Measurements from ENCODE around the gene TMEM204. TPM values are rescaled to one million over a fixed set of nuclear protein-coding genes. Genes with fewer than 3 reads are reported as not detected.

The TMEM204 gene
- total and polyA plus RNA-seq, 2 donors (not counting 1 experiment from before 2014, with no cell fraction given) = 0.27 to 2.7 TPM

GRCh38 chr16:1580956-1581355, 47.5 kb downstream of the TMEM204 start:
- intact Hi-C loops (cut with micrococcal nuclease) = no loop called here
- Mint-ChIP-seq H3K27ac (no peak overlapping the region), H3K4me3 (no peak overlapping the region), H3K4me1 (no peaks in the 10 kb centered on the region), H3K9me3 (ENCODE audit: insufficient read depth) (no peaks in the 10 kb centered on the region), H3K27me3 (no peaks in the 10 kb centered on the region)
- Histone ChIP-seq H3K27ac (ENCODE audit: low read length in 2 of 2) (no peak overlapping the region), H3K4me3 (ENCODE audit: control extremely low read depth in 1 of 5, extremely low read depth in 1 of 5, insufficient read depth in 1 of 5, low read depth in 2 of 5, low read length in 4 of 5) (no peak overlapping the region), H2AFZ (ENCODE audit: insufficient read depth, low read depth, low read length, poor library complexity, severe bottlenecking) (no peak overlapping the region), H3K9ac (ENCODE audit: low read length) (no peak overlapping the region), H3K27me3 (replicated peaks in 1 of 4; ENCODE audit: control extremely low read depth in 1 of 4, control insufficient read depth in 3 of 4, insufficient read depth in 4 of 4, low read length in 3 of 4) (no peaks in the 10 kb centered on the region), H3K36me3 (replicated peaks in 1 of 2; ENCODE audit: control extremely low read depth in 1 of 2, control insufficient read depth in 1 of 2, extremely low read depth in 1 of 2, insufficient read depth in 2 of 2, low read length in 1 of 2) (no peaks in the 10 kb centered on the region), H3K79me2 (ENCODE audit: control insufficient read depth, insufficient read depth, low read length) (no peaks in the 10 kb centered on the region), H3K4me2 (replicated peaks; ENCODE audit: low read depth, low read length, poor library complexity, severe bottlenecking) (no peak overlapping the region), H3K9me3 (ENCODE audit: control extremely low read depth in 1 of 3, control insufficient read depth in 2 of 3, insufficient read depth in 1 of 3, low read length in 2 of 3) (peaks cover 0 to 10% (median 0%) of the 10 kb centered on the region in 3 donors), H4K20me1 (ENCODE audit: control insufficient read depth, insufficient read depth, low read length, poor library complexity, severe bottlenecking) (no peaks in the 10 kb centered on the region), H3K4me1 (ENCODE audit: control insufficient read depth in 2 of 2, insufficient read depth in 2 of 2, low read length in 2 of 2) (no peaks in the 10 kb centered on the region)
- ChIA-PET POLR2A (no interaction called here), CTCF (no interaction called here)
- WGBS (ENCODE audit: insufficient coverage) = 98% methylated on average over 5 of the region's 6 CpGs
- TF ChIP-seq EZH2 (IDR thresholded peaks at IDR 0.05; ENCODE audit: borderline replicate concordance, insufficient read depth, low read depth, low read length, poor library complexity, severe bottlenecking) (no peak), CTCF (IDR thresholded peaks at IDR 0.05) (no peak)
- DNase-seq (no peak), ATAC-seq (ENCODE audit: low read depth) (no peak)

GRCh38 chr16:1581804-1582203, 48.3 kb downstream of the TMEM204 start:
- no peak overlapping the region for H3K4me3 ChIP-seq (ENCODE audit: control extremely low read depth in 1 of 5, extremely low read depth in 1 of 5, insufficient read depth in 1 of 5, low read depth in 2 of 5, low read length in 4 of 5)
- H3K9ac ChIP-seq (ENCODE audit: low read length) = no peak overlapping the region
- H3K4me3 Mint-ChIP-seq = no peak overlapping the region
- H3K4me1 ChIP-seq (ENCODE audit: control insufficient read depth in 2 of 2, insufficient read depth in 2 of 2, low read length in 2 of 2) = no peaks in the 10 kb centered on the region
- ATAC-seq (ENCODE audit: low read depth) (no peak), DNase-seq (no peak)
- H3K27ac Mint-ChIP-seq = no peak overlapping the region
- no peak for TF ChIP-seq CTCF (IDR thresholded peaks at IDR 0.05)
- TF ChIP-seq EZH2 (IDR thresholded peaks at IDR 0.05; ENCODE audit: borderline replicate concordance, insufficient read depth, low read depth, low read length, poor library complexity, severe bottlenecking) = no peak
- no peaks in the 10 kb centered on the region for H3K4me1 Mint-ChIP-seq
- WGBS (ENCODE audit: insufficient coverage) = 94% methylated on average over 9 of the region's 9 CpGs
- no peak overlapping the region for H2AFZ ChIP-seq (ENCODE audit: insufficient read depth, low read depth, low read length, poor library complexity, severe bottlenecking)
- no peaks in the 10 kb centered on the region for H3K27me3 Mint-ChIP-seq
- CTCF ChIA-PET = no interaction called here
- H3K79me2 ChIP-seq (ENCODE audit: control insufficient read depth, insufficient read depth, low read length) = no peaks in the 10 kb centered on the region
- intact Hi-C loops (cut with micrococcal nuclease) = no loop called here
- H3K36me3 ChIP-seq (replicated peaks in 1 of 2; ENCODE audit: control extremely low read depth in 1 of 2, control insufficient read depth in 1 of 2, extremely low read depth in 1 of 2, insufficient read depth in 2 of 2, low read length in 1 of 2) = no peaks in the 10 kb centered on the region
- POLR2A ChIA-PET = no interaction called here
- no peaks in the 10 kb centered on the region for H3K9me3 Mint-ChIP-seq (ENCODE audit: insufficient read depth)
- H3K9me3 ChIP-seq (ENCODE audit: control extremely low read depth in 1 of 3, control insufficient read depth in 2 of 3, insufficient read depth in 1 of 3, low read length in 2 of 3) = peaks cover 0 to 10% (median 0%) of the 10 kb centered on the region in 3 donors
- no peak overlapping the region for H3K27ac ChIP-seq (ENCODE audit: low read length in 2 of 2)
- H3K27me3 ChIP-seq (replicated peaks in 1 of 4; ENCODE audit: control extremely low read depth in 1 of 4, control insufficient read depth in 3 of 4, insufficient read depth in 4 of 4, low read length in 3 of 4) = no peaks in the 10 kb centered on the region
- H4K20me1 ChIP-seq (ENCODE audit: control insufficient read depth, insufficient read depth, low read length, poor library complexity, severe bottlenecking) = no peaks in the 10 kb centered on the region
- no peak overlapping the region for H3K4me2 ChIP-seq (replicated peaks; ENCODE audit: low read depth, low read length, poor library complexity, severe bottlenecking)
